ENCODE measurements around the gene PPFIA4.

The PPFIA4 gene

DNA sequence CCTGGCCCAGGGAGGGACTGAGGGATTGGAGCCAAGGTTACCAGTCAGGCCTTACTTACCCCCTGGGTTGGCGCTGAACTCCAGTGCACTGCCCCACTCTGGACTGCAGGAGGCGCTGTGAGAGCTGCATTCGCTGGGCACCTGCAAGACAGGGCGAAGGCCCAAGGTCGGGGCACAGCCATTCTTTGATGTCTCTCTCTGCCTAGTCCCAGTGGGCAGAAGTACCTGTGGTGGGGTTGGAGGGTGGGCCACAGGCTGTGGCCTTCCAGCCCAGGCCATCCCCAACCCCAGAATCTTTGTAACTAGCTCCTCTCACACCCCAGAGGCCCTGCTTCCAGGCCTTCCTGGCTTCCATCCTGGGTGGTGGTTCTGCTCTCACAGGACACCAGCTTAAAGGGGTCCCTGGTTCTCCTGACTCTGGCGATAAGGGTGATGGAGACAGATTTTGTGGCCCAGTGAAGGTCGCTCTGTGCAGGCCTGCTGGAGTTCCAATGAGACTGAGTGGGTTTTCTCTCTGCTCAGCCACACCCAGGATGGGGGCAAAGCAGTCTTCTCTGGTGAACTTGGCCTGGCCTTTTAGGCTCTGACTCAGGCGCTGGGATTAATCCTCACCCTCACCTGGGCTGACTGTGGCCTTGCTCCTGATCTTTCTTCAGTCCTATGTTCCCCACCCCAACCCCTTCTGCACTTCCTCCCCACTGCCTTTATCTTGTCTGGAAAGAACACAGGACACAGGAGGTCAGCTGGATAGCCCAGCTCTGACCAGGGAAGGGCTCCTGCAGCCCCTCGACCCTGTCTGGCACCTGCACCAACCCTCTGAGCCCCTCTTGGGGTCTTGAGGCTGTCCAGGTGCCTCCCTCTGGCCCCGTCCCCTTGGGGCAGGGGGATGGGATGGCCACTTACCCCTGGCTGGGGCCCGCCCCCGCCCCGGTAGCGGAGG lies 58.6 kb downstream of the PPFIA4 start:
- DNase-seq (ENCODE audit: extremely low read depth, low read depth): no peak
- TF ChIP-seq, protein P1, sequence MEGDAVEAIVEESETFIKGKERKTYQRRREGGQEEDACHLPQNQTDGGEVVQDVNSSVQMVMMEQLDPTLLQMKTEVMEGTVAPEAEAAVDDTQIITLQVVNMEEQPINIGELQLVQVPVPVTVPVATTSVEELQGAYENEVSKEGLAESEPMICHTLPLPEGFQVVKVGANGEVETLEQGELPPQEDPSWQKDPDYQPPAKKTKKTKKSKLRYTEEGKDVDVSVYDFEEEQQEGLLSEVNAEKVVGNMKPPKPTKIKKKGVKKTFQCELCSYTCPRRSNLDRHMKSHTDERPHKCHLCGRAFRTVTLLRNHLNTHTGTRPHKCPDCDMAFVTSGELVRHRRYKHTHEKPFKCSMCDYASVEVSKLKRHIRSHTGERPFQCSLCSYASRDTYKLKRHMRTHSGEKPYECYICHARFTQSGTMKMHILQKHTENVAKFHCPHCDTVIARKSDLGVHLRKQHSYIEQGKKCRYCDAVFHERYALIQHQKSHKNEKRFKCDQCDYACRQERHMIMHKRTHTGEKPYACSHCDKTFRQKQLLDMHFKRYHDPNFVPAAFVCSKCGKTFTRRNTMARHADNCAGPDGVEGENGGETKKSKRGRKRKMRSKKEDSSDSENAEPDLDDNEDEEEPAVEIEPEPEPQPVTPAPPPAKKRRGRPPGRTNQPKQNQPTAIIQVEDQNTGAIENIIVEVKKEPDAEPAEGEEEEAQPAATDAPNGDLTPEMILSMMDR (IDR thresholded peaks at IDR 0.05; ENCODE audit: low read depth, low read length): peak; percentile 29

DNA sequence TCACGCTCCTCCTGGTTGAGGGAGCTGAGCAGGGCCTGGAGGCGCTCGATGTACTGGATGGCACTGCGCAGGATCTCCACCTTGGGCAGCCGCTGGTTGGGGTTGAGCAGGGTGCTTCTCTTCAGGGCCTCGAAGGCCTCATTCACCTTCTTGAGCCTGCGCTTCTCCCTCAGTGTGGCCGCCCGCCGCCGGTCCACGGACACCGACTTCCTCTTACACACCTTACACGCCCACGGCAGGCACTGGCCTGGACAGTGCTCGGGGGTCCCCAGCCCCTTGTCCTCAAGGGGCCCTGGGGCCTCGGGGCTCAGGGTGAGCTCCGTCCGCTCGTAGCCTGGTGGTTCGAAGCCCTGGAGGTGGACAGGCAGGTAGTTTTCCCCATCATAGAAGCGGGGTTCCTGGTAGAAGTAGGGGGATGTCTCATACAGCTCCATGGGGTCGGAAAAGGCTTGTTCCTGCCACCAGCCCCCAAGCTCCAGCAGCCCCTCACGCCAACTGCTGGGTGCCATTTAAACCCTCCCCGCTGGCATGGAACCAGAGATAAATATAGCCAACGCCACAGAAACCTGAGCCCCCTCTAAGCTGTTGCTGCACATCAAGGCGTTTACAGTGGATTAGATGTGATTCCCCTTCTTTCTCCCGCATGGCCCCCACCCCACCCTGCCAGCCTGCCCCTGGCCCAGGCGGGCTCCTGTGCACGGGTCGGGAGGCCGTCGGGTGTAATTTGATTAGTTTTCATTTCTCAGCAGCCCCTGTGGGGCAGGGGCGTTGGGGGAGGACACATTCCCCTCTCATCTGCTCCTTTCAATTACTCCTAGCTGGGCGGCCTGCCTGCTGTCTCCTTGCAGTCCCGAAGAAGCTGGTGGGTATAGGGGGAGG lies 59.5 kb downstream of the PPFIA4 start, which contains the start of gene MYOG:
MYOG (minus strand) TSS at position 485 of the 879 bp plus-strand sequence; CDS start at position 434, 51 bp downstream.
- no peak for DNase-seq (ENCODE audit: extremely low read depth, low read depth)
- TF ChIP-seq, protein P1 (IDR thresholded peaks at IDR 0.05; ENCODE audit: low read depth, low read length): no peak

DNA sequence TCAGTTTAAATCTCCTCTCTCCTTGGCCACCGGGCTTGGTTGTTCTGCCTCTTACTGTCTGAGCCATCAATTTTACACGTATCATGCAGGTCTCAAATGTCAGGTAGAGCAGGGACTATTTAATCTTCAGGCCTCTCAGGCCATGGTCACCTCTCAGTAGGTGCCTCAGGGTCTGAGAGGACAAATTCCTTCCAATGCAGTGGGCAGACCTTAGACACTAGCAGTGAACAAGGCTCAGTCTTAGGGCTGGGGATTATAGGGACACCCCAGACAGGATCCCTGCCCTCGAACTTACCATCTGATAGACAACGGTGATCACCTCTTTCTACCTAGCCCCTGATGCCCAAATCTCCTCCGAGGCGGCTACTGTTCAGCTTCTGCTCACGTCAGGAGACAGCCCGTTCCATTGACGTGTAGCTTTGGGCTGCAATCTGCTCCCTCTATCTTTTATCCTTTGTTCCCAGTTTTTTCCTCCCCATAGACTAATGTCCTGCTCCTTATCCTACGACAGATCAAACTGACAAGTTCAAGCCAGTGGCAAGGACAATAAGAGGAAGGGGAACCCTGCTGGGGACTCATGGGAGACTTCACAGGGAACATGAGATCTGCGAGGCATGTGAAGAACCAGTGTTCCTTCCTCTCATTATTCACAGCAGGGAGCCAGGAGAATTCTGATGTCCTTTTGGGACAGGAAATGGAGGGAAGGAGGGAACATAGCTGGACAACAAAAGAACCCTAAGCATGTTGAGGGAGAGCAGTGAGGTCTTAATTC lies 60.9 kb downstream of the PPFIA4 start:
- TF ChIP-seq, protein P1 (IDR thresholded peaks at IDR 0.05; ENCODE audit: low read depth, low read length): no peak
- DNase-seq (ENCODE audit: extremely low read depth, low read depth): no peak

DNA sequence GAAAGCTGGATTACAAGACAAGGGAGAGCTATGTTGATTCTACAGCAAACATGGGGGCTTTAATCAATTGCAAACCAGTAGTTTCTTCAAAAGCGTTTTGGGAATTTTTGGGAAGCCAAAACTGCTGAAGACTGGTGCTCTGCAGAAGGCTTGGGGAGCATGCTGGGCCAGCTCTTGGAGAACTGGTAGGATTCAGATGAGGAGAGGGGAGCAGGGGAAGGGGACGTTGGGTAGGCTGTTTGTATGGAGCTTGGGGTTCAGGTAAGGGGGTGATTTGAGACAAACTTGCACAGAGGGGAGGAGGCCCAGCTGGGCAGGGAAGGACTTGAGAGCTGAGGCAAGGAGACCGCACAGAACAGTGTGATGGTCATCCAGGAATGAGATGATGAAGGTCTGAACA lies 62.1 kb downstream of the PPFIA4 start:
- DNase-seq (ENCODE audit: extremely low read depth, low read depth): no peak
- TF ChIP-seq, protein P1 (IDR thresholded peaks at IDR 0.05; ENCODE audit: low read depth, low read length): no peak

DNA sequence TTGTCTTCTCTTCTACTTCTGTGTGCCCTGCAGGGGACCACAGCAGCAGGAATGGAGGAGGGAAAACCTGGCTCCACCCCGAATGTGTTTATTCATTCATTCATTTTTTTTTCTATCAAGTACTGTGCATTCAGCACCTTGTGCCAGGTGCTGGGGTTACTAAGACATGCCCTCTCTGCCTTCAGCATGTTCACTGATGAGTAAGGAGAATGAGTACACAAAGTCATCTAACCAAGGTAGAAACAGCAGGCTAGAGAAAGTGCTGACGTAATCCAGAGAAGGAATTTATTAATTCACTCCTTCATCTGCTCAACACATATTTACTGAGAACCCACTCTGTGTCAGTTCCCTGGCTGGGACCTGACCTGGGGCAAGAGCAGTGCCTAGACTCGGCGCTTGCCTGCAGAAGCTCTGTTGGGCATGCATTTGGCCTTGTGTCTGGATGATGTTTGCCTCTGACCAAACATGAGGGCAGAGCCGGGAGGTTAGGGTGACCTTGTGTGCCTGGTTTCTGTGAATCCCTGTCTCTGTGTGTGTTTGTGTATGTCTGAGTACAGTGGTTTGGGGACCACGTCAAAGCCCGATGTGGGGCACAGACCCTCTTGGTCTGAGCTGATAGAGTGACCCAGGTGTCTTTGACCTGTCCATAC lies 62.8 kb downstream of the PPFIA4 start:
- TF ChIP-seq, protein P1 (IDR thresholded peaks at IDR 0.05; ENCODE audit: low read depth, low read length): no peak
- DNase-seq (ENCODE audit: extremely low read depth, low read depth): no peak

GRCh38 chr1:203089651-203090045 lies 63.4 kb downstream of the PPFIA4 start:
- no peak for DNase-seq (ENCODE audit: extremely low read depth, low read depth)

More at GRCh38 chr1:203089651-203090045, 63.4 kb downstream of the PPFIA4 start:
- TF ChIP-seq, protein P1 (IDR thresholded peaks at IDR 0.05; ENCODE audit: low read depth, low read length): no peak

Data from AG09319 (cell line).